Fibroblast of lung (primary cell): Measurements from ENCODE around the gene FAF2. TPM values are rescaled to one million over a fixed set of nuclear protein-coding genes. Genes with fewer than 3 reads are reported as not detected.
A peak's percentile ranks its signal among the peaks of the same experiment; 100 is the strongest.
"Not testable (repeated sequence)": the region's sequence is repeated elsewhere in the genome, so short reads cannot be mapped to it uniquely, and the experiment has no call there.

Source experiments
- DNase-seq, 2 donors: peaks; one replicate each; pipeline versions ENCODE4 v3.0.0 to v3.0.0-alpha.2; 2010; ENCODE audit warnings: low read depth in 2 of 2
- H2AFZ ChIP-seq: 2 replicates; pipeline ENCODE4 v1.5.1; 2012; ENCODE audit warnings: low read length, control low read depth, inconsistent platforms
- H3K27ac ChIP-seq: 2 replicates; pipeline ENCODE4 v1.5.1; 2011; ENCODE audit warnings: low read length, control low read depth; ENCODE audit not compliant: insufficient read depth
- H3K27me3 ChIP-seq: 2 replicates; pipeline ENCODE4 v1.5.1; 2011; ENCODE audit warnings: mild to moderate bottlenecking, low read length; ENCODE audit not compliant: control insufficient read depth, insufficient read depth
- H3K36me3 ChIP-seq: 2 replicates; pipeline ENCODE4 v1.5.1; 2011; ENCODE audit warnings: low read length; ENCODE audit not compliant: control insufficient read depth, insufficient read depth
- H3K4me1 ChIP-seq: 2 replicates; pipeline ENCODE4 v1.5.1; 2011; ENCODE audit warnings: low read length; ENCODE audit not compliant: control insufficient read depth, insufficient read depth; ENCODE audit errors: extremely low read depth
- H3K4me2 ChIP-seq: 2 replicates; pipeline ENCODE4 v1.5.1; 2011; ENCODE audit warnings: low read length, control low read depth; ENCODE audit not compliant: insufficient read depth; ENCODE audit errors: extremely low read depth
- H3K4me3 ChIP-seq, 4 experiments: fragments of 200-600 bp in 1 of 4; sonication (generic) in 1 of 4; replicated peaks in 1 of 4; 2 replicates each; pipeline ENCODE4 v1.5.1; 2011 to 2016; ENCODE audit warnings: low read length in 4 of 4, low read depth in 3 of 4, mild to moderate bottlenecking in 3 of 4, control low read depth in 2 of 4, inconsistent platforms in 1 of 4, mixed read lengths in 1 of 4; ENCODE audit not compliant: insufficient read depth in 1 of 4; ENCODE audit errors: control extremely low read depth in 1 of 4
- H3K79me2 ChIP-seq: 2 replicates; pipeline ENCODE4 v1.5.1; 2012; ENCODE audit warnings: mild to moderate bottlenecking, low read length, inconsistent platforms; ENCODE audit not compliant: control insufficient read depth, insufficient read depth
- H3K9ac ChIP-seq: 2 replicates; pipeline ENCODE4 v1.5.1; 2011; ENCODE audit warnings: mild to moderate bottlenecking, low read length, control low read depth; ENCODE audit not compliant: insufficient read depth
- H3K9me3 ChIP-seq: 2 replicates; pipeline ENCODE4 v1.5.1; 2012; ENCODE audit warnings: low read depth, low read length; ENCODE audit not compliant: control insufficient read depth, insufficient read depth
- H4K20me1 ChIP-seq: 2 replicates; pipeline ENCODE4 v1.5.1; 2011; ENCODE audit warnings: low read length; ENCODE audit not compliant: control insufficient read depth, insufficient read depth; ENCODE audit errors: extremely low read depth
- EZH2 ChIP-seq: IDR thresholded peaks from 2 replicates; pipeline ENCODE4 v1.5.1; 2012; ENCODE audit warnings: low read length, control low read depth, mild to moderate bottlenecking; ENCODE audit errors: missing control alignments
- polyA plus RNA-seq, 2 donors: library from polyadenylated mRNA; depleted of rRNA in 1 of 2; stranded (reverse) in 1 of 2; unstranded in 1 of 2; fragments of >200 nt; gene quantifications; 2 replicates each; pipeline ENCODE4 v1.2.1, GENCODE V29; 2011 to 2012; ENCODE audit warnings: missing spikeins in 1 of 2
- total RNA-seq: library from RNA; depleted of rRNA; stranded (reverse); fragments of >200 nt; gene quantifications from 2 replicates; pipeline ENCODE4 v1.2.1, GENCODE V29; 2014
- TF ChIP-seq, protein P1 (sequence below), 2 donors: IDR thresholded peaks in 1 of 2; conservative IDR thresholded peaks in 1 of 2; 1 replicate in 1 of 2; 2 replicates in 1 of 2; pipeline ENCODE4 v1.5.1; 2011 to 2012; ENCODE audit warnings: low read length in 2 of 2, control low read depth in 1 of 2, inconsistent platforms in 1 of 2, low read depth in 1 of 2, mild to moderate bottlenecking in 1 of 2

FAF2 gene
- total and polyA plus RNA-seq, 2 donors (not counting 1 experiment from before 2014, with no cell fraction given), result 38.5 to 55.5 TPM

DNA sequence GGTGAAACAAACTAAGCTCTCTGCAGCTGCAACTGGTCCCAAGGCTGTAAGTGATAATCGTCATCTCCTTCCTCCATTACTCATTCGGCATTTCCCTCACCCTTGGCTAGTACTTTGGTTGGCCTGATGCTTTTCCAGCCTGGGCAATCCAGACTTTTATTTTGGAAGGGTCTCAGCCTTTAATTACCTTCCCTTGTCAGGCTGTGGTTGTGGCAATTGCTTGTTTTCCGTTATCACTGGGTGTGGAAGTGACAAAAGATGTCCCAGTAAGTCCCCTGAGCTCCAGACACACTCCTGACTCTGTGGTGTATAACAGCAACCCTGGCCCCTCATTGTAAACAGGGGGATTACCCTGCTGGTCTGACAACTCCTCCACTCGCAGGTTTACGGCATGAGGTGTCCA is 6.3 kb upstream of the FAF2 start:
- Histone ChIP-seq H3K4me1 (peaks cover 2% of the 10 kb centered on the region), H3K4me3 (no peak overlapping the region), H3K27me3 (no peaks in the 10 kb centered on the region), H3K9ac (no peak overlapping the region), H4K20me1 (no peaks in the 10 kb centered on the region), H3K9me3 (no peaks in the 10 kb centered on the region), H2AFZ (no peak overlapping the region), H3K4me2 (no peak overlapping the region), H3K36me3 (no peaks in the 10 kb centered on the region), H3K27ac (no peak overlapping the region), H3K79me2 (peaks cover under 1% of the 10 kb centered on the region)
- TF ChIP-seq, protein P1, sequence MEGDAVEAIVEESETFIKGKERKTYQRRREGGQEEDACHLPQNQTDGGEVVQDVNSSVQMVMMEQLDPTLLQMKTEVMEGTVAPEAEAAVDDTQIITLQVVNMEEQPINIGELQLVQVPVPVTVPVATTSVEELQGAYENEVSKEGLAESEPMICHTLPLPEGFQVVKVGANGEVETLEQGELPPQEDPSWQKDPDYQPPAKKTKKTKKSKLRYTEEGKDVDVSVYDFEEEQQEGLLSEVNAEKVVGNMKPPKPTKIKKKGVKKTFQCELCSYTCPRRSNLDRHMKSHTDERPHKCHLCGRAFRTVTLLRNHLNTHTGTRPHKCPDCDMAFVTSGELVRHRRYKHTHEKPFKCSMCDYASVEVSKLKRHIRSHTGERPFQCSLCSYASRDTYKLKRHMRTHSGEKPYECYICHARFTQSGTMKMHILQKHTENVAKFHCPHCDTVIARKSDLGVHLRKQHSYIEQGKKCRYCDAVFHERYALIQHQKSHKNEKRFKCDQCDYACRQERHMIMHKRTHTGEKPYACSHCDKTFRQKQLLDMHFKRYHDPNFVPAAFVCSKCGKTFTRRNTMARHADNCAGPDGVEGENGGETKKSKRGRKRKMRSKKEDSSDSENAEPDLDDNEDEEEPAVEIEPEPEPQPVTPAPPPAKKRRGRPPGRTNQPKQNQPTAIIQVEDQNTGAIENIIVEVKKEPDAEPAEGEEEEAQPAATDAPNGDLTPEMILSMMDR (conservative IDR thresholded peaks at IDR 0.05 in 1 of 2, IDR thresholded peaks at IDR 0.05 in 1 of 2; ENCODE audit: low read depth in 1 of 2, low read length in 2 of 2), result no peak
- no peak for TF ChIP-seq EZH2
- DNase-seq, result peak; percentile 12 to 34

DNA sequence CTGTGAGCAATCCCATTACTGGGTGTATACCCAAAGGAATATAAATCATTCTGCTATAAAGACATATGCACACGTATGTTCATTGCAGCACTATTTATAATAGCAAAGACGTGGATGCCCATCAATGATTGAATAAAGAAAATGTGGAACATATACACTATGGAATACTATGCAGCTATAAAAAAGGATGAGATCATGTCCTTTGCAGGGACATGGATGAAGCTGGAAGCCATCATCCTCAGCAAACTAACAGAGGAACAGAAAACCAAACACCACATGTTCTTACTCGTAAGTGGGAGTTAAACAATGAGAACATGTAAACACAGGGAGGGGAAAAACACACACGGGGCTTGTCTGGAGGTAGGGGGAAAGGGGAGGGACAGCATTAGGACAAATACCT is 5.3 kb upstream of the FAF2 start:
- H3K4me1 ChIP-seq, DNase-seq, H3K27ac ChIP-seq, H3K9me3 ChIP-seq, H3K4me2 ChIP-seq, H3K9ac ChIP-seq, H3K36me3 ChIP-seq, H3K27me3 ChIP-seq, H2AFZ ChIP-seq, H4K20me1 ChIP-seq, H3K79me2 ChIP-seq, H3K4me3 ChIP-seq: not testable (repeated sequence)

DNA sequence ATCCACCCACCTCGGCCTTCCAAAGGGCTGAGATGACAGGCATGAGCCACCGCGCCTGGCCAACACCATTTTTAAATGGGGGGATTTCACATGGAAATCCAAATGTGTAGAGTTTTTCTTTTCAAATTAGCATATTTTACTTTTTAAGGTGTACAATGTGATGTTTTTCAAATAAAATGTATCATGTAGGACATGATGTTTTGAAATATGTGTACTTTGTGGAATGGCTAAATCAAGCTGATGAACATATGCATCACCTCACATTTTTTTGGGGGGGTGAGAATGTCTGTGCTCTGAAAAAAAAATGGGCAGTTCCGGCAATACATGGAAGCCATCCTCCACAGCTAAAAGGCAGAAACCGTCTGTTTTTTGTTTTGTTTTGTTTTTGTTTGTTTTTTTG is 3.4 kb upstream of the FAF2 start:
- DNase-seq, result no peak

More for the DNA sequence above, 3.4 kb upstream of the FAF2 start:
- Histone ChIP-seq H3K36me3 (no peaks in the 10 kb centered on the region), H3K4me1 (peaks cover under 1% of the 10 kb centered on the region), H3K27ac (no peak overlapping the region), H3K27me3 (no peaks in the 10 kb centered on the region), H3K9ac (no peak overlapping the region), H3K9me3 (no peaks in the 10 kb centered on the region), H3K4me3 (no peak overlapping the region), H3K4me2 (no peak overlapping the region), H4K20me1 (no peaks in the 10 kb centered on the region), H2AFZ (no peak overlapping the region), H3K79me2 (peaks cover 17% of the 10 kb centered on the region)
- no peak for TF ChIP-seq EZH2
- TF ChIP-seq, protein P1 (conservative IDR thresholded peaks at IDR 0.05 in 1 of 2, IDR thresholded peaks at IDR 0.05 in 1 of 2; ENCODE audit: low read depth in 1 of 2, low read length in 2 of 2), result no peak
